Neural progenitor cell (in vitro differentiated cells): ENCODE measurements around the gene PRSS21.

Experiments
- EZH2 ChIP-seq: fragments of 200-600 bp; sonication (generic); IDR thresholded peaks from 2 replicates; pipeline ENCODE4 v1.6.1; 2017; ENCODE audit warnings: antibody characterized with exemption, mild to moderate bottlenecking, moderate library complexity
- EZH2phosphoT487 ChIP-seq: fragments of 200-600 bp; sonication (generic); IDR thresholded peaks from 2 replicates; pipeline ENCODE4 v1.6.1; 2017; ENCODE audit warnings: antibody characterized with exemption
- TF ChIP-seq, protein P1 (sequence below): fragments of 200-600 bp; sonication (generic); IDR thresholded peaks from 2 replicates; pipeline ENCODE4 v1.5.1; 2017; ENCODE audit warnings: antibody characterized with exemption, mild to moderate bottlenecking

DNA sequence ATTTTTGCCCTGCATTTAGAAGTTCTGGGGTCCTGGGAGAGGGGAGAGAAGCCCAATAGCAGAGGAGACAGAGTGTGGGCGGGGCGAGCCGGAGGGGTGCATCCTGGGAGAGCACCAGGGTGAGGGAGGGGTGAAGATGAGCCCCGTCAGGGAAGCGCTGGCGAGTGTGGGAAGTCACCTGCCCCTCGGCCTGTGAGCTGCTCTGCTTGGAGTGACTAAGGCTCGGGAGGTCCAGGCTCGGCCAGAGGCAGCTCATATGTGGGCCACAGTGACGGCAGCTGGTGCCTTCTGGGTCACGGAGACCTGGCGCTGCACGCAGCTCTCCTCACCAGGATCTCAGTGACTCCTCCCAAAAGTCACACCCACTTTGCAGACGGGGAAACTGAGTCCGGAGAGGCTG is 14.2 kb downstream of the PRSS21 start:
- TF ChIP-seq, protein P1, sequence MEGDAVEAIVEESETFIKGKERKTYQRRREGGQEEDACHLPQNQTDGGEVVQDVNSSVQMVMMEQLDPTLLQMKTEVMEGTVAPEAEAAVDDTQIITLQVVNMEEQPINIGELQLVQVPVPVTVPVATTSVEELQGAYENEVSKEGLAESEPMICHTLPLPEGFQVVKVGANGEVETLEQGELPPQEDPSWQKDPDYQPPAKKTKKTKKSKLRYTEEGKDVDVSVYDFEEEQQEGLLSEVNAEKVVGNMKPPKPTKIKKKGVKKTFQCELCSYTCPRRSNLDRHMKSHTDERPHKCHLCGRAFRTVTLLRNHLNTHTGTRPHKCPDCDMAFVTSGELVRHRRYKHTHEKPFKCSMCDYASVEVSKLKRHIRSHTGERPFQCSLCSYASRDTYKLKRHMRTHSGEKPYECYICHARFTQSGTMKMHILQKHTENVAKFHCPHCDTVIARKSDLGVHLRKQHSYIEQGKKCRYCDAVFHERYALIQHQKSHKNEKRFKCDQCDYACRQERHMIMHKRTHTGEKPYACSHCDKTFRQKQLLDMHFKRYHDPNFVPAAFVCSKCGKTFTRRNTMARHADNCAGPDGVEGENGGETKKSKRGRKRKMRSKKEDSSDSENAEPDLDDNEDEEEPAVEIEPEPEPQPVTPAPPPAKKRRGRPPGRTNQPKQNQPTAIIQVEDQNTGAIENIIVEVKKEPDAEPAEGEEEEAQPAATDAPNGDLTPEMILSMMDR: no peak
- no peak for TF ChIP-seq EZH2phosphoT487
- TF ChIP-seq EZH2: no peak
